ENCODE data around the gene UTP18.
"Not testable (repeated sequence)": the region's sequence is repeated elsewhere in the genome, so short reads cannot be mapped to it uniquely, and the experiment has no call there.

The UTP18 gene

DNA sequence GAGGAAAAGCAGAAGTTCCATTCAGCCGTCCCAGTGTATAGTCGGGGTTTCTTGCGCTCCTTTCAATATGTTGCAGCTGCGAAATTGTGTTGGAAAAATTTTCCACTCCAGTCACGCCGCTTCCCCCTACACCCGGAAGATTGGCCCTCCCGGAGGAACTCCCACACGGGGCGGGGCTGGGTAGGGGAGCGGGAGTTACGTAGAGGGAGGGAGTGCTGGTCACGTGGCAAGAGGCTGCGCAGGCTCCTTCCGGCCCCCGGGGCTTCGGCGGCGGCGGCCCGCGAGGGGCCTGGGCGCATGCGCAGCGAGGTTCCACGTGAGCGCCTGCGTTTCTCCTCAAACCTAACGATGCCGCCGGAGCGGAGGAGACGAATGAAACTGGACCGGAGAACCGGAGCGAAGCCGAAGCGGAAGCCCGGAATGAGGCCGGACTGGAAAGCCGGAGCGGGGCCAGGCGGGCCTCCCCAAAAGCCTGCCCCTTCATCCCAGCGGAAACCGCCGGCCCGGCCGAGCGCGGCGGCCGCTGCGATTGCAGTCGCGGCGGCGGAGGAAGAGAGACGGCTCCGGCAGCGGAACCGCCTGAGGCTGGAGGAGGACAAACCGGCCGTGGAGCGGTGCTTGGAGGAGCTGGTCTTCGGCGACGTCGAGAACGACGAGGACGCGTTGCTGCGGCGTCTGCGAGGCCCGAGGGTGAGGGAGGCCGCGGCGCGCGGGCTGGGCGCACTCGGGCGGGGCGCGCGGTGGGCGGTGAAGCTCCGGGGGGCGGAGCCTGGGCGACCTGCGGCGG lies at the start of gene UTP18:
Gene UTP18, plus strand, starts transcription at position 310 of the 787 bp plus-strand sequence. Its CDS starts 39 bp downstream, at position 349.
- DNase-seq (ENCODE audit: low spot score), result peak; percentile 97

DNA sequence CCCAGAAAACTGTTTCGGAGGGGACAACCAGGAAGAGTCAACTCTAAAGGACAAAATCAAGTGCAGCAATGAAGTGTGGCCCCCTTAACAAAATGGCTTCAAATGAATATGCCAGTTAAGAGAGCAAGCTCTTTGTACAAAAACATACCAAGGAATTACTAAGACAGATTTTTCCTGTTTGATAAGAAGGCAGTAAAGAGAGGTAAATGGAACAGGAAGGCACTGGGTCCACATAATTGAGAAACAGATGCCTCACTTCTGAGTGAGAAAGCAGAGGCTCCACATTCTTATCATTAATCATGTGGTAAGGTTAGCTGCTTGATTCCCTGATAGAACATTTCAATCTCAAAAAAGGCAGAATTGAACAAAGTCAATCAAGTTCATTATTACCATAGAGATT lies 45.4 kb upstream of the UTP18 start:
- no peak for DNase-seq (ENCODE audit: low spot score)

DNA sequence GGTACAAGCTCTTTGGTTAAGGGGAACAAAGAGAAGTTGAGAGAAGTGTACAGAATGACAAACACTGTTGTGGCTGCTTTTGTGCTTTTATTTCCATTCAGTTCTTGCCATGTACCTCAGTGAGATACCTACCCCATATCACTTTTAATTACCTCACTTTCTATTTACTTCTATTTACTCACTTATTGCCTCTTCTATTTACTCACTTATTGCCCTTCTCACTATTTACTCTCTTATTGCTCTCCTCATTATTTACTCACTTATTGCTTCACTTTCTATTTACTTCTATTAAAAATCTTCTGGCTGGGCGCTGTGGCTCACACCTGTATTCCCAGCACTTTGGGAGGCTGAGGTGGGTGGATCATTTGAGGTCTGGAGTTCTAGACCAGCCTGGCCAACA lies 42.4 kb upstream of the UTP18 start:
- DNase-seq (ENCODE audit: low spot score), result no peak

- DNase-seq (ENCODE audit: low spot score), result no peak
Observed at GRCh38 chr17:51221322-51221721, 39.0 kb upstream of the UTP18 start.

DNA sequence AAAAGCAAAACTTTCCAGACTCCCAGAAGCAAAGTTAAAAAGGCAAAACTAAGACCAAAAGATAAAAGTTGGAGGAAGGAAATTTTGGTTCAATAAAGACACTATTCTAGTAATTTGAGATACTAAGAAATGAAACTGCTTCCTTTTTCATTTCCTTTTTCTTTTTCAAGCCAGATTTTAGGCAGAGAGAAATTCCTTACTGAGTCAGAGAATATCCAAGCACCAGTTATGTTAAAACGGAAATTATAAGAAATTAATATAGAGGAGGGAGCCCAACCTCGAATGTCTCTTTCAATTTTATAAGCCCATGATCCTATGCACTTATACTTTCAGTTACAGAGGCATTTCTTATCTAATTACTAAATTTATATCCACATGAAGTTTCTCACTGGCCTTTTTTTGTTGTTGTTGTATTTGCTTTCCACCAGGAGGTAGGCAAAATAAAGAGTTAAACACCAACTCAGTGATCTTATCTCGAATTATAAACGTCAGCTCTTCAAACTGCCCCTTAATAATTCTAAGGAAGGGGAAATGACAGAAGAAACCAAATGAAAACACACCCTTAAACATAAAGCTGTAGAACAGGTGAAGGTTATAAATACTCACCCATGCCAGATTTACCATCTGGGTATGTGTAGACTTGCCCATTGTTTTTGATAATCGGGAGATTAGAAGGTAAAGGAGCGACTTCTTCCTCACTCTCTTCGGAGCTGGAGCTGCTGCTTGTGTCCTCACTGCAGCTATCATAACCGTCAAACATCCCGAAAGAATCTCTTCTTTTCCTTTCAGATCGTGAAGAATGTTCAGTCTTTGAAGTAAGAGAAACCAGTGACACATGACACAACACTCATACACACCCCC lies 35.7 kb upstream of the UTP18 start:
- no peak for DNase-seq (ENCODE audit: low spot score)

DNA sequence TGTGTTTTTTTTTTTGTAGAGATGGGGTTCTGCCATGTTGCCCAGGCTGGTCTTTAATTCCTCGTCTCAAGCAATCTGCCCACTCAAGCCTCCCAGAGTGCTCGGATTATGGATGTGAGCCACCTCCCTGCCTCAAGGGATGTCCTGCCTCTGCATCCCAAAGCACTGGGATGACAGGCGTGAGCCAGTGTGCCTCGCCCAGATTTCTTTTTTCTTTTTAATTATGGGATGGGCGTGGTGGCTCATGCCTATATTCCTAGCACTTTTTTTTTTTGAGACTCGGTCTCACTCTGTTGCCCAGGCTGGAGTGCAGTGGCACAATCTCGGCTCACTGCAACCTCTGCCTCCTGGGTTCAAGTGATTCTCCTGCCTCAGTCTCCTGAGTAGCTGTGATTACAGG lies 34.8 kb upstream of the UTP18 start:
- not testable (repeated sequence) for DNase-seq (ENCODE audit: low spot score)

GRCh38 chr17:51228161-51228560 lies 32.2 kb upstream of the UTP18 start:
- no peak for DNase-seq (ENCODE audit: low spot score)

GRCh38 chr17:51229889-51230288 lies 30.5 kb upstream of the UTP18 start:
- DNase-seq (ENCODE audit: low spot score), result no peak

GRCh38 chr17:51230306-51230705 lies 30.0 kb upstream of the UTP18 start:
- no peak for DNase-seq (ENCODE audit: low spot score)

- DNase-seq (ENCODE audit: low spot score), result no peak
Observed at GRCh38 chr17:51231999-51232398, 28.3 kb upstream of the UTP18 start.

DNA sequence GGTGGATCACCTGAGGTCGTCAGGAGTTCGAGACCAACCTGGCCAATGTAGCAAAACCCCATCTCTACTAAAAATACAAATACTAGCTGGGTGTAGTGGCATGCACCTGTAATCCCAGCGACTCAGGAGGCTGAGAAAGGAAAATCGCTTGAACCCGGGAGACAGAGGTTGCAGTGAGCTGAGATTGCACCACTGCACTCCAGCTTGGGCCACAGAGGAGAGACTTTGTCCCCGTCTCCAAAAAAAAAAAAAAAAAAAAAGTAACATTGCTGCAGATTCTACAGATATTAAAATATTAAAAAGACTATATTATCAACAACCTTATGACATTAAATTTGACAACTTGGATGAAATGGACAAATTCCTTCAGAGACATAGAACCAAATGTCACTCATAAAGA lies 26.2 kb upstream of the UTP18 start:
- no peak for DNase-seq (ENCODE audit: low spot score)

DNA sequence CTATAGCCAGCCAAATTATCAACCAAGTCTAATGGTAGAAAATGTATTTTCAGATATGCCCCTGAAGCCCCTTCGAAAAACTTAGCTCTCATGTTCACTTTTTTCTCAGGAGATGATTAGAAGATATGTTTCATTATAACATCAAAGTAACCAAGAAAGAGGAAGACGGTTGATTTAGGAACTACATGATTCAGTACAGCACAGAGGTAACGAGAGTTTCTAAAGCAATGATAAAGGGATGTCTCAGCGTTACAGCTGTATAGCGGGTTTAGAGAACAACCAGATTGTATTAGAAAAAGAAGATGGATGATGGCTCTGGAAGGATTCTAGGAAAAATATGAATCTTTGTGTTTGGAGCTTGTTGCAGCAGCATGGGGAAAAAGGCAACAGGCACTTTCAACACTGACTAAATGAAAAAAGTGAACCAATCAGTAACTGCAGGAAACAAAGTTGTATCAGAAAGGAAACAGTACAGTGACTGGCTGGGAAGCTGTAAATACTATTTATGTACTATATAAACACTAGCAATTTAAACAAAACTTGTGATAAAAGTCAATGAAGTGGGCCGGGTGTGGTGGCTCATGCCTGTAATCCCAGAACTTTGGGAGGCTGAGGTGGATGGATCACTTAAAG lies 22.0 kb upstream of the UTP18 start:
- no peak for DNase-seq (ENCODE audit: low spot score)

- no peak for DNase-seq (ENCODE audit: low spot score)
Observed at GRCh38 chr17:51240275-51240674, 20.1 kb upstream of the UTP18 start.

- no peak for DNase-seq (ENCODE audit: low spot score)
Observed at GRCh38 chr17:51244041-51244440, 16.3 kb upstream of the UTP18 start.

DNA sequence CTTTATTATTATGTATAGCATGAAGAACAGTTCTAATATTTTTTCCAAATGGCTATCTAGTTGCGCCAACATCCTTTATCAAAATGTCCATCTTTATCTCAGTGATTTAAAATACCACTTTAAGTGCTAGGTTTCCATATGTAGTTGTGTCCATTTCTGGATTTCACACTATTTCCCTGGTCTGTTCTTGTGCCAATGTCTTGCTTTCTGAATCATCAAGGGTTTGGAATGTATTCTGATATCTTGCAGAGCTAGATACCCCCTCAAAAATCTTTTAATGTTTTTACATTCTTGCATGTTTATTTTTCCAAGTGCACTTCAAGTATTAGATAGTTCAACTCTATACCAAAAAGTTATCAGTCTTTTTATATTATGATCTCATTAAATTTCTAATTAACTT lies 14.8 kb upstream of the UTP18 start:
- DNase-seq (ENCODE audit: low spot score), result no peak

DNA sequence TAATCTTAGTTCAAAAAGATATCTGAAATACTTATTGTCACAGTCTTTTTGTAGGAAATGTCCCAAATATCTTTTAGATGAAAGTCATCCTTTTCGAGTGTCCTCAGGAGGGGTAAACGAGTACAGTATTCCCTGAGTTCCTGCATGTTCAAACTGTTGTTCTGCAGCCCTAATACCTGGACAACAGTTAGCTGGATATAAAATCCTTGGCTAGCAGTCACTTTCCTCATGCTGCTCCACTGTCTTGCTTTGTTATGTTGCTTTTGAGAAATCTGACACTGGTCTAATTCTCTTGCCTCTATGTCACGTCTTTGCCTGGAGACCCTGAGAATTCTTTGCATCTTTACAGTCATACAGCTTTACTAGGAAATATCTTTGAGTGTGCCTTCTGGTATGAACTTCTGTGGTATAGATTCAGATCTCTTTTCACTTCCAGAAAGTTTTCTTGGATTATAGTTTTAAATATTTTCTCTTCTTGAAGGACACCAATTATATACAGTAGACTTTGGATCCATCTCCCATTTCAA lies 10.0 kb upstream of the UTP18 start:
- no peak for DNase-seq (ENCODE audit: low spot score)

- DNase-seq (ENCODE audit: low spot score), result no peak
Observed at GRCh38 chr17:51251010-51251409, 9.3 kb upstream of the UTP18 start.

- no peak for DNase-seq (ENCODE audit: low spot score)
Observed at GRCh38 chr17:51255673-51256072, 4.7 kb upstream of the UTP18 start.

DNA sequence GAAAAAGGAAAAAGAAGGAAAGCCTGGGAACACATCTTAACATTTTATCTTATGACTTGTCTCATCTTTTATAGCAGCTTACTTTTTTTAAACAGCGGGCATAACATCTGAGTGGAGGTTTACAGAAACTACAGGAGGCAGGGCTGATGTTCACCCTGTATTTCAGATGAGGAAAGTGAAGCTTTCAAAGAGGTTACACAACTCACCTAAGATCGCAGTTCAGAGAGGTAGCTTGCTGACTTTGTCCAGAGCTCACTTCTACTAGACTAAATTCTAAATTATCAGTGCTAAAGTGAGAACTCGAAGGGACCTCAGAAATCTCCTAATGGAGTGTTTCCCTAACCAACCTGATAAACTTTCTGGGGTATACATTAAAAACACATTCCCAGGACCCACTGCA lies 4.2 kb upstream of the UTP18 start:
- DNase-seq (ENCODE audit: low spot score), result no peak

- DNase-seq (ENCODE audit: low spot score), result no peak
Observed at GRCh38 chr17:51257150-51258081, 2.9 kb upstream of the UTP18 start.

DNA sequence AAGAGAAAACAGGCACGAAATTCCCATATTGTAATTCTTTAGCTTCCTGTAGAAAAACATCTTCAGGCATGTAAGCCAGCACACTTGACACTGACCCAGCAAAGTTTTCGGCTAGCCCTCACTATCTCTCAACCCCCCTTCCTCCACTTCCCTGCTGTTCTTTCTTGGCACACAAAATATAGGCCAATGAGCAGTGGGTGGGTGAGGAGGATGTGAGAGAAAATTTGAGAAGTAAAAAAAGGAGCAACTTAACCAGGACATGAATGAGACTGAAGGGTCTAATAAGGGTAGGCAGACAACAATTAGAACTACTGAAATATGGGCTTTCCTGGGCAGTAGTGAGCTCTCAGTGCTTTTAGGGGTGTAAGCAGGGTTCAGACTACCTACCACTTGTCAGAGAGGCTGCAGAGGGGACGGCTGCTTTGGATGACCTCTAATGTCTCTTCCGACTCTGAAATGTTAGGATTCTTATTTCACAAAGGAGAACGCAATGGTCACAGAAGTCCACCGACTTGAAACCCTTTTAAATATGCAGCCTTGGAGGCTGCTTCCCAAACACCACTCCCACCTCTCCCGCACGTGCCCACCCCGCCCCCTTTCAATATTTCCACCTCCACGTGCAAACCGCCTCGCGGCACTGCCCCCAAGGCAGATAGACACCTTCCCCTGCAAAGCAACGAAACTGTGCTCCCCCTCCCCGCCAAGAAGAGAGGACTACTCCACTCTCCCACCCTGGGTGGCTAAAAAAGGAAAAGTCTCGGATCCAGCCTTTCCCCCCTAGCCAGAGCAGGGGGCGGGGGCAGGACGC lies 1.4 kb upstream of the UTP18 start:
- no peak for DNase-seq (ENCODE audit: low spot score)
